ENCODE measurements around the gene GMCL2.

GMCL2 gene

DNA sequence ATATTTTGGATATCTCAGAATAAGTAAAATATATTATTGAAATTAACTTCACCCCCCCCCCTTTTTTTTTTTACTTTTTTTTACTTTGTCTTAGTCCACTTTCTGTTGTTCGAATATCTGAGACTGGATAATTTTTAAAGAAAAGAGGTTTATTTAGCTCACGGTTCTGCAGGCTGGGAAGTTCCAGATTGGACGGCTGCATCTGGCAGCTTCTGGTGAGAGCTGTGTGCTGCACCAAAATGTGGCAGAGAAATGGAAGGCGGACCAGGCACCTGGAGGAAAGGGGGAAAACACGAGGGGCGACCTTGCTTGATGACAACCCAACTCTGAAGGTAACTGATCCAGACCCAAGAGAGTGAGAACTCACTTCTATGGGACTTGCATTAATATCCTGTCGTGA, 5.6 kb upstream of the GMCL2 start:
- in situ Hi-C loops (cut with HindIII; ENCODE audit: low pct_ligation_motif_present, low sequenced_read_pairs) = no loop called here
- Histone ChIP-seq H3K36me3 (replicated peaks) (no peaks in the 10 kb centered on the region), H3K27me3 (replicated peaks) (peaks cover 4% of the 10 kb centered on the region), H3K27ac (no peak overlapping the region), H3K4me3 (ENCODE audit: low read depth, low read length) (no peak overlapping the region)
- TF ChIP-seq, protein P1, sequence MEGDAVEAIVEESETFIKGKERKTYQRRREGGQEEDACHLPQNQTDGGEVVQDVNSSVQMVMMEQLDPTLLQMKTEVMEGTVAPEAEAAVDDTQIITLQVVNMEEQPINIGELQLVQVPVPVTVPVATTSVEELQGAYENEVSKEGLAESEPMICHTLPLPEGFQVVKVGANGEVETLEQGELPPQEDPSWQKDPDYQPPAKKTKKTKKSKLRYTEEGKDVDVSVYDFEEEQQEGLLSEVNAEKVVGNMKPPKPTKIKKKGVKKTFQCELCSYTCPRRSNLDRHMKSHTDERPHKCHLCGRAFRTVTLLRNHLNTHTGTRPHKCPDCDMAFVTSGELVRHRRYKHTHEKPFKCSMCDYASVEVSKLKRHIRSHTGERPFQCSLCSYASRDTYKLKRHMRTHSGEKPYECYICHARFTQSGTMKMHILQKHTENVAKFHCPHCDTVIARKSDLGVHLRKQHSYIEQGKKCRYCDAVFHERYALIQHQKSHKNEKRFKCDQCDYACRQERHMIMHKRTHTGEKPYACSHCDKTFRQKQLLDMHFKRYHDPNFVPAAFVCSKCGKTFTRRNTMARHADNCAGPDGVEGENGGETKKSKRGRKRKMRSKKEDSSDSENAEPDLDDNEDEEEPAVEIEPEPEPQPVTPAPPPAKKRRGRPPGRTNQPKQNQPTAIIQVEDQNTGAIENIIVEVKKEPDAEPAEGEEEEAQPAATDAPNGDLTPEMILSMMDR (IDR thresholded peaks at IDR 0.05; ENCODE audit: low read depth, low read length, missing control alignments) = no peak
- no peak for DNase-seq

DNA sequence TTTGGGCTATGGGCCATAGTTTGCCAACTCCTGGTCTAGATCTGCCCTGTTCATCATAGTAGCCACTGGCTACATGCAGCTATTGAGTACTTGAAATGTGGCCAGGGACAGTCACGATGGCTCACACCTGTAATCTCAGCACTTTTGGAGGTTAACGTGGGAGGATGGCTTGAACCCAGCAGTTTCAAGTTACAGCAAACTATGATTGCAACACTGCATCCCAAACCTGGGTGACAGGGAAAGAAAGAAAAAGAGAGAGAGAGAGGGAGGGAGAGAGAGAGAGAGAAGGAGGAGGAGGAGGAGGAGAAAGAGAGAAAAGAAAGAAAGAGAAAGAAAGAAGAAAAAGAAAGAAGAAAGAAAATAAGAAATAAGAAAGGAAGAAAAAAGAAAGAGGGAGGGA, 5.1 kb upstream of the GMCL2 start:
- Histone ChIP-seq H3K4me3 (ENCODE audit: low read depth, low read length) (no peak overlapping the region), H3K27me3 (replicated peaks) (peaks cover 4% of the 10 kb centered on the region), H3K27ac (no peak overlapping the region), H3K36me3 (replicated peaks) (no peaks in the 10 kb centered on the region)
- TF ChIP-seq, protein P1 (IDR thresholded peaks at IDR 0.05; ENCODE audit: low read depth, low read length, missing control alignments) = no peak
- DNase-seq = no peak
- in situ Hi-C loops (cut with HindIII; ENCODE audit: low pct_ligation_motif_present, low sequenced_read_pairs) = no loop called here

DNA sequence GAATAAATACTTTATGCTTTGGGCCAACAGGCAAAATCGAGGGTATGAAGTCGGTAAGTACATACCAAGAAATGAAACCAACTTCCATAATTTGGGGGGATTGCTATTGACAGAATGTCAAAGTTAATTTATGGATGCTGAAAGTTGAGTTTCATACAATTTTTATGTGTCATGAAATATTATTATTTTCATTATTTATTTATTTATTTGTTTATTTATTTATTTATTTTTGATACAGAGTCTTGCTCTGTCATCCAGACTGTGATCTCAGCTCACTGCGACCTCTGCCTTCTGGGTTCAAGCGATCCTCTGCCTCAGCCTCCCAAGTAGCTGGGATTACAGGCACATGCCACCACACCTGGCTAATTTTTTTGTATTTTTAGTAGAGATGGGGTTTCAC, 4.5 kb upstream of the GMCL2 start:
- DNase-seq = no peak
- H3K27ac ChIP-seq = no peak overlapping the region
- no peak overlapping the region for H3K4me3 ChIP-seq (ENCODE audit: low read depth, low read length)
- H3K27me3 ChIP-seq (replicated peaks) = peaks cover 4% of the 10 kb centered on the region
- TF ChIP-seq, protein P1 (IDR thresholded peaks at IDR 0.05; ENCODE audit: low read depth, low read length, missing control alignments) = no peak
- in situ Hi-C loops (cut with HindIII; ENCODE audit: low pct_ligation_motif_present, low sequenced_read_pairs) = no loop called here
- no peaks in the 10 kb centered on the region for H3K36me3 ChIP-seq (replicated peaks)

DNA sequence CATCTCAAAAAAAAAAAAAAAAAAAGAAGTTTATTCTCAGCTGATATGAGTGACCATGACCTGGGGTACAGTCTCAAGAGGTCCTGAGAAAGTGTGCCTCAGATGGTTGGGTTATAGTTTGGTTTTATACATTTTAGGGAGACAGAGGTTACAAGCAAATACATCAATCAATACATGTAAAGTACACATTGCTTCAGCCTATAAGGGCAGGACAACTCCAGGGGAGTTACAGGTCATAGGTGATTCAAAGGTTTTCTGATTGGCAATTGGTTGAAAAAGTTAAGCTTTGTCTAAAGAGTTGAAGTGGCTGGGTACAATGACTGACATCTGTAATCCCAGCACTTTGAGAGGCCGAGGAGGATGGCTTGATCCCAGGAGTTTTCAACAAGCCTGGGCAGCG, 2.3 kb upstream of the GMCL2 start:
- Histone ChIP-seq H3K27ac (no peak overlapping the region), H3K27me3 (replicated peaks) (peaks cover 4% of the 10 kb centered on the region), H3K4me3 (ENCODE audit: low read depth, low read length) (no peak overlapping the region), H3K36me3 (replicated peaks) (no peaks in the 10 kb centered on the region)
- in situ Hi-C loops (cut with HindIII; ENCODE audit: low pct_ligation_motif_present, low sequenced_read_pairs) = no loop called here
- no peak for DNase-seq
- TF ChIP-seq, protein P1 (IDR thresholded peaks at IDR 0.05; ENCODE audit: low read depth, low read length, missing control alignments) = no peak

DNA sequence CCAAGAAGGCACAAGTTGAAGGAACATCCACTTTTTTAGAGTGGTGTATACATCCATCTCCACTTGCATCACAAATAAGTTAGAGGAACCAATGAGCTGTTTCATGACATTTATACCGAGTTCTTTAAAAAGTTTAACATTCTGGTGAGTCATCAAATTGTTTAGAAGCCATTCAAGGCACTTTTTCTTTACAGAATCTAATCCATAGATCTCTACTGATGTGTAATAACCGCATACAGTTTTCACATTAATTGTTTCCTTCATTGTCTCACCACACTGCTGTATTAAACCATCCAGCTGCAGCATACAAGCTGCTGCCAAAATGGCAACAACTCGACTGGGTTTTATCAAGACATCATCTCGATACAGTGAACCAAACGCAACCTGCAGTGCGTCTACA, 744 bp downstream of the GMCL2 start:
- no peaks in the 10 kb centered on the region for H3K36me3 ChIP-seq (replicated peaks)
- H3K4me3 ChIP-seq (ENCODE audit: low read depth, low read length) = no peak overlapping the region
- in situ Hi-C loops (cut with HindIII; ENCODE audit: low pct_ligation_motif_present, low sequenced_read_pairs) = no loop called here
- TF ChIP-seq, protein P1 (IDR thresholded peaks at IDR 0.05; ENCODE audit: low read depth, low read length, missing control alignments) = no peak
- no peak overlapping the region for H3K27ac ChIP-seq
- H3K27me3 ChIP-seq (replicated peaks) = no peaks in the 10 kb centered on the region
- no peak for DNase-seq

DNA sequence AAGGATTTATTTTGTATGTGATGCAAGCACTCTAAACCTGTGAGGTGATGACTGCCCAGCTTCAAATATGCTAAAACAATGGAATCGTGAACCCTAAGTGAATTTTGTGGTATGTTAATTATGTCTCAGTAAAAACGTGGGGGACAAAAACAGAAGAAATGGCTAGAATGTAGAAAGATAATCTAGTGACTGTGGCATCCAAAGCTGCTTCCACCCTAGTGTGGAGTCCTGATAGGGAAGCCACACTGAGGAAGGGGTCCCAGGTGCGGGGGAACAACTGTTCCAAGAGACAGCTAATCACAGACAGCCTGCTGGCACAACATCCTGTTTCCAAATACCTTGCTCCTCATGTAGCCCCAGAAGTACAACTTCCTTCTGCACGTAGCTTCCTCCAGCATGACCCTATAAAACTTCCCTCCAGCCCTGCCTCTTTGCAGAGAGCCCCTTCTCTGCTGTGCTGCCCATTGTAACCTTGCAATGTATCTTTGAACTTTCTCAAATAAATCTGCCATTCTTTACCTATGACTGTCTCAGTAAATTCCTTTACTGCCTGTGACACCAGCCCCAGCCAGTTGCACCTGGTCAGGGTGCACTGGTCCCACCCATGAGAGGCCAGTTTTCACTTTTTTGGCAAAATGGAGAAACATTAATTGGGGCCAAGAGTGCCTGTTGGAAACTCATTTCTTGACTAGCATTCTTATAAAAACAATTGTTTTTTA, 4.9 kb downstream of the GMCL2 start:
- TF ChIP-seq, protein P1 (IDR thresholded peaks at IDR 0.05; ENCODE audit: low read depth, low read length, missing control alignments) = no peak
- no peaks in the 10 kb centered on the region for H3K36me3 ChIP-seq (replicated peaks)
- in situ Hi-C loops (cut with HindIII; ENCODE audit: low pct_ligation_motif_present, low sequenced_read_pairs) = no loop called here

More for the DNA sequence above, 4.9 kb downstream of the GMCL2 start:
- H3K4me3 ChIP-seq (ENCODE audit: low read depth, low read length) = no peak overlapping the region
- DNase-seq = no peak
- no peaks in the 10 kb centered on the region for H3K27me3 ChIP-seq (replicated peaks)
- H3K27ac ChIP-seq = no peak overlapping the region

All from brain microvascular endothelial cell (primary cell).